COLO668 (cell line): Measurements from ENCODE around the gene RBM17.
"Not testable (repeated sequence)": the region's sequence is repeated elsewhere in the genome, so short reads cannot be mapped to it uniquely, and the experiment has no call there.

Experiments
- DNase-seq: peaks from one replicate; lab custom pipeline; 2025; ENCODE audit not compliant: unreplicated experiment; lab: John Stamatoyannopoulos, UW

RBM17 gene

GRCh38 chr10:6088721-6089333 lies at the start of gene RBM17:
Gene RBM17 (plus strand): TSS chr10:6089034. CDS start chr10:6097066, 8,032 bp downstream.
- DNase-seq: peak; percentile 89

- no peak for DNase-seq
Observed at GRCh38 chr10:6039711-6040110, 49.1 kb upstream of the RBM17 start.

- DNase-seq: no peak
Observed at GRCh38 chr10:6040205-6040604, 48.6 kb upstream of the RBM17 start.

- DNase-seq: not testable (repeated sequence)
Observed at GRCh38 chr10:6043377-6043776, 45.5 kb upstream of the RBM17 start.

- DNase-seq: no peak
Observed at GRCh38 chr10:6044060-6044459, 44.8 kb upstream of the RBM17 start.

- DNase-seq: no peak
Observed at GRCh38 chr10:6044751-6045313, 44.0 kb upstream of the RBM17 start.

GRCh38 chr10:6045314-6045848 lies 43.5 kb upstream of the RBM17 start:
- DNase-seq: no peak

GRCh38 chr10:6045878-6046772 lies 42.7 kb upstream of the RBM17 start:
- no peak for DNase-seq

- DNase-seq: no peak
Observed at GRCh38 chr10:6046773-6047611, 41.8 kb upstream of the RBM17 start.

- DNase-seq: no peak
Observed at GRCh38 chr10:6047847-6048246, 41.0 kb upstream of the RBM17 start.

- no peak for DNase-seq
Observed at GRCh38 chr10:6048281-6049030, 40.4 kb upstream of the RBM17 start.

- DNase-seq: no peak
Observed at GRCh38 chr10:6049031-6049400, 39.8 kb upstream of the RBM17 start.

- DNase-seq: peak; percentile 9
Observed at GRCh38 chr10:6050801-6051445, 37.9 kb upstream of the RBM17 start.

GRCh38 chr10:6052247-6053221 lies 36.3 kb upstream of the RBM17 start:
- DNase-seq: no peak

- DNase-seq: no peak
Observed at GRCh38 chr10:6053303-6053702, 35.5 kb upstream of the RBM17 start.

- peak; percentile 6 for DNase-seq
Observed at GRCh38 chr10:6053816-6054631, 34.8 kb upstream of the RBM17 start.

- DNase-seq: no peak
Observed at GRCh38 chr10:6054884-6055283, 34.0 kb upstream of the RBM17 start.

- DNase-seq: no peak
Observed at GRCh38 chr10:6055929-6056328, 32.9 kb upstream of the RBM17 start.
